Endothelial cell of umbilical vein (primary cell): ENCODE data around the gene WSB1.
A peak's percentile ranks its signal among the peaks of the same experiment; 100 is the strongest.

Experiments used
- EZH2 ChIP-seq: IDR thresholded peaks from 2 replicates; pipeline ENCODE4 v1.6.1; 2012; ENCODE audit warnings: borderline replicate concordance, low read depth, mild to moderate bottlenecking, moderate library complexity, low read length, inconsistent platforms; ENCODE audit not compliant: severe bottlenecking
- MAX ChIP-seq: IDR thresholded peaks from 2 replicates; pipeline ENCODE4 v1.6.1; 2011; ENCODE audit not compliant: insufficient read depth, insufficient read length
- MYC ChIP-seq: IDR thresholded peaks from one replicate; pipeline ENCODE4 v1.6.1; 2011; ENCODE audit warnings: mild to moderate bottlenecking, low read depth, low read length
- POLR2A ChIP-seq: IDR thresholded peaks from 2 replicates; pipeline ENCODE4 v1.6.1; 2012; ENCODE audit warnings: low read depth, mild to moderate bottlenecking, control low read depth, low read length
- POLR2AphosphoS5 ChIP-seq: IDR thresholded peaks from 2 replicates; pipeline ENCODE4 v1.6.1; 2012; ENCODE audit warnings: low read depth, mild to moderate bottlenecking, control low read depth, low read length, moderate library complexity; ENCODE audit not compliant: insufficient read depth
- TF ChIP-seq, protein P1 (sequence below), 2 donors: IDR thresholded peaks; 1 replicate in 1 of 2; 2 replicates in 1 of 2; pipeline ENCODE4 v1.5.1; 2011; ENCODE audit warnings: low read length in 2 of 2, mild to moderate bottlenecking in 2 of 2, moderate library complexity in 2 of 2, control low read depth in 1 of 2, inconsistent platforms in 1 of 2, low read depth in 1 of 2; ENCODE audit not compliant: insufficient read depth in 1 of 2; ENCODE audit errors: extremely low read depth in 1 of 2

DNA sequence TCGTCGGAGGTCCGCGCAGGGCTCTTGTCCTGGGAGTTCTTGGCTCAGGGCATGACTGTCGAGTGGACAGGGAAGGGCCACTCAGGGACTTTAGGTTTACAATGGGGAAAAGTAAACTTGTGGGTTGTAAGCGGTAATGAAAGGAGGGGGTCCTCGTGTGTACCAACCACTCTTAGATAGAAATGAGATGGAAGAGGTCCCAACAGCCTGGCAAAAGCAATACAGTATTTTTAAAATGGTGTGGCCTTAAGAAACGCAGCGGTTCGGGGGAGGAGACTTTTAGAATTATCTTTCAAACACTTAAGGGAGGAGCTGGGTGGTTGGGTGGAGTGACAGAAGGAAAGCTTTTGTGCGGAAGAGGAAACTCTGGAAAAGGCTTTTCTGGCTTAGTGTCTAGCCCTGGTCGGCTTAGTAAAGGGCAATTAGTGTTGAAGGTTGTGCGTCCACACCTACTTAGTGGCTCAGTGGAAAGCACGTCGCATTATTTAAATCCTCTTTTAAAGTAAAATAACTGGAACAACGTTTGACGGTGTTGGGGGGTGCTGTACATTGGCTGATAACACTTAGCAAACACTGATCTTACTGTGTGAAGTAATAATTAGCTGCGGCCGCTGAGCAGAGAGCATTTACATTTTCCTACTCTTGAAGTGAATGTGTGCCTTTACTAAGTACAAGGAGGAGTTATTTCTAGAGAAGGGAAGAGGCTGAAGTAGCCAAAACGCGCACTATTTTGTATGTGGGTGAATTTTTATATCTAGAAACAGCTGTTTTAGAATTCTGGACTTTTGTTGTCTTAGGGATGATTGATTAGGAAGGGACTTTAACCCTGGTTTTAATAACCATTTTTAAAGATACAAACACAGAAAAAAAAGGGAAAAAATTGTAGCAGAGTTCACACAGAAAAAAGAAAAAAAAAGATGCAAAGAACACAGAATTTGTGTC lies 1.0 kb downstream of the WSB1 start:
- peak; percentile 67 for TF ChIP-seq POLR2A
- no peak for TF ChIP-seq EZH2
- no peak for TF ChIP-seq MAX
- TF ChIP-seq, protein P1, sequence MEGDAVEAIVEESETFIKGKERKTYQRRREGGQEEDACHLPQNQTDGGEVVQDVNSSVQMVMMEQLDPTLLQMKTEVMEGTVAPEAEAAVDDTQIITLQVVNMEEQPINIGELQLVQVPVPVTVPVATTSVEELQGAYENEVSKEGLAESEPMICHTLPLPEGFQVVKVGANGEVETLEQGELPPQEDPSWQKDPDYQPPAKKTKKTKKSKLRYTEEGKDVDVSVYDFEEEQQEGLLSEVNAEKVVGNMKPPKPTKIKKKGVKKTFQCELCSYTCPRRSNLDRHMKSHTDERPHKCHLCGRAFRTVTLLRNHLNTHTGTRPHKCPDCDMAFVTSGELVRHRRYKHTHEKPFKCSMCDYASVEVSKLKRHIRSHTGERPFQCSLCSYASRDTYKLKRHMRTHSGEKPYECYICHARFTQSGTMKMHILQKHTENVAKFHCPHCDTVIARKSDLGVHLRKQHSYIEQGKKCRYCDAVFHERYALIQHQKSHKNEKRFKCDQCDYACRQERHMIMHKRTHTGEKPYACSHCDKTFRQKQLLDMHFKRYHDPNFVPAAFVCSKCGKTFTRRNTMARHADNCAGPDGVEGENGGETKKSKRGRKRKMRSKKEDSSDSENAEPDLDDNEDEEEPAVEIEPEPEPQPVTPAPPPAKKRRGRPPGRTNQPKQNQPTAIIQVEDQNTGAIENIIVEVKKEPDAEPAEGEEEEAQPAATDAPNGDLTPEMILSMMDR (IDR thresholded peaks at IDR 0.05; ENCODE audit: extremely low read depth in 1 of 2, insufficient read depth in 1 of 2, low read depth in 1 of 2, low read length in 2 of 2) = no peak
- peak; percentile 66 for TF ChIP-seq POLR2AphosphoS5
- no peak for TF ChIP-seq MYC
